HepG2 (cell line): ENCODE data around the gene AGXT. TPM values are rescaled to one million over a fixed set of nuclear protein-coding genes. Genes with fewer than 3 reads are reported as not detected.
A peak's percentile ranks its signal among the peaks of the same experiment; 100 is the strongest.

Experiments
- NFIC ChIP-seq: IDR thresholded peaks from 2 replicates; pipeline ENCODE4 v1.6.1; 2012; ENCODE audit warnings: mild to moderate bottlenecking, low read length, inconsistent platforms
- PHB2 ChIP-seq: fragments of 450-650 bp; IDR thresholded peaks from 2 replicates; pipeline ENCODE4 v1.6.1; 2018; ENCODE audit not compliant: partially characterized antibody
- PRMT3 ChIP-seq: sonication (generic); formaldehyde crosslinking; IDR thresholded peaks from 2 replicates; pipeline ENCODE4 v1.8.1; 2022; ENCODE audit warnings: low read depth, mild to moderate bottlenecking, moderate library complexity, missing genetic modification reagents, borderline replicate concordance
- SNAI1 ChIP-seq: sonication (generic); formaldehyde crosslinking; IDR thresholded peaks from 2 replicates; pipeline ENCODE4 v1.5.0; 2020; ENCODE audit warnings: mild to moderate bottlenecking, missing genetic modification reagents, borderline replicate concordance
- ZBED4 ChIP-seq: sonication (generic); formaldehyde crosslinking; IDR thresholded peaks from 2 replicates; pipeline ENCODE4 v1.4.0; 2020; ENCODE audit warnings: missing genetic modification reagents, borderline replicate concordance
- ZFP36 ChIP-seq: fragments of 150-350 bp; IDR thresholded peaks from 2 replicates; pipeline ENCODE4 v1.6.1; 2018; ENCODE audit warnings: borderline replicate concordance, low read length, low read depth; ENCODE audit not compliant: partially characterized antibody
- ZNF253 ChIP-seq: sonication (generic); formaldehyde crosslinking; IDR thresholded peaks from 2 replicates; pipeline ENCODE4 v1.8.0; 2022; ENCODE audit warnings: mild to moderate bottlenecking, missing genetic modification reagents, borderline replicate concordance
- ZNF331 ChIP-seq: sonication (generic); formaldehyde crosslinking; IDR thresholded peaks from 2 replicates; pipeline ENCODE4 v1.4.0; 2020; ENCODE audit warnings: missing genetic modification reagents
- ZNF782 ChIP-seq: sonication (generic); formaldehyde crosslinking; IDR thresholded peaks from 2 replicates; pipeline ENCODE4 v1.4.0; 2020; ENCODE audit warnings: missing genetic modification reagents, mild to moderate bottlenecking, borderline replicate concordance
- ZNF816 ChIP-seq: sonication (generic); formaldehyde crosslinking; IDR thresholded peaks from 2 replicates; pipeline ENCODE4 v1.8.0; 2022; ENCODE audit warnings: missing genetic modification reagents, mild to moderate bottlenecking, borderline replicate concordance
- polyA plus RNA-seq, 8 experiments: library from polyadenylated mRNA; depleted of rRNA in 3 of 8; stranded (reverse) in 7 of 8; unstranded in 1 of 8; fragments of >200 nt; fragmentation: Illumina TruSeq in 4 of 8; extraction: Trizol in 4 of 8; gene quantifications; 2 replicates each; pipeline versions ENCODE4 v1.2.1 to v1.2.3, GENCODE V29; 2011 to 2016; ENCODE audit warnings: low read depth in 4 of 8, missing spikeins in 1 of 8, mixed read lengths in 1 of 8; ENCODE audit not compliant: insufficient read depth in 1 of 8
- total RNA-seq, 5 experiments: library from RNA; depleted of rRNA; stranded (reverse); fragments of >200 nt; fragmentation: Illumina TruSeq; extraction: Trizol; gene quantifications; 2 replicates each; pipeline ENCODE4 v1.2.3, GENCODE V29; 2016; ENCODE audit warnings: low read depth in 1 of 5
- TF ChIP-seq, protein P1 (sequence below): sonication (generic); formaldehyde crosslinking; IDR thresholded peaks from 2 replicates; pipeline ENCODE4 v1.5.0; 2020; ENCODE audit warnings: mild to moderate bottlenecking, missing genetic modification reagents, borderline replicate concordance
- TF ChIP-seq, protein P2 (sequence below): sonication (generic); formaldehyde crosslinking; IDR thresholded peaks from 2 replicates; pipeline ENCODE4 v1.4.0; 2020; ENCODE audit warnings: mild to moderate bottlenecking, missing genetic modification reagents, borderline replicate concordance
- TF ChIP-seq, protein P3 (sequence below): sonication (generic); formaldehyde crosslinking; IDR thresholded peaks from 2 replicates; pipeline ENCODE4 v1.4.0; 2020; ENCODE audit warnings: mild to moderate bottlenecking, missing genetic modification reagents, borderline replicate concordance

The AGXT gene
- total and polyA plus RNA-seq, 2 of the 13 experiments (the other 11 are each of a cell fraction or from before 2014, with no cell fraction given) = 41.9 to 96.1 TPM

DNA sequence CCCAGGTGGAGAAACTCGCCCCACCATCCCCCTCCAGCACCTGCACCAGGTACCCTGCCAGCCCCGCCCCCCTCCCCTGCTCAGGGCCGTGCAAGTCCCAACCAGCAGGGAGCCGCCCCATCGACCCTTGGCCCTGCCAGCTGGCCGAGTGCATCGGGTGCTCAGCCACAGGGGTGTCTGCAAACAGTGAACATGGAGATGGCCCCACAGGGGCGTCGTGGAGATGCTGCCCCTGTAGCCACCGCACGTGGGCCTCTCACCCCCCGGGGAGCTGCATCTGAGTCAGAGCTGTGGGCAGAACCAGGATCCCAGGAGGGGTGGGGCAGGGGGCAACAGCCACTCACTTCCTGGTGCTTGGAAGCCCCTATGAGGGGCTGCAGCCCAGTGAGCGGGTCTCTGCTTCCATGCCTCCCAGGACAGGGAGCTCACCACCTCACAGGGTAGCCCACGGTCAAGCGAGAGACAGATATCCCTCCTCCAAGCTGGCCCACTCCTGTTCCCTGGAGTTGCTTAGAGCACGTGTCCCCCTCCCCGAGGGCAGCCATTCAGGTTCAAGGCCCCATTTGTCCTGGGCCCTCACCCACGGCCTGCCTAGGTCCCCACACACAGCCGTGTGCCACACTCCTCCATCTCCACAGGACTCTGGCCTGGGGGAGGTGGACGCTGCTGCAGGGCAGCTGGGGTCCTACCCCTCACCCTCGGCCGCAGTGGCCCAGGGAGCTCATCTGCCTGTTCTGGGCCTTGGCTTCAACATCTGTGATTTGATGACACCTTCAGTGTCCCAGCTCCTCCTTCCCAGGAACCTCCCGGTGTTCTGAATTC, 28.5 kb downstream of the AGXT start (continued):
- TF ChIP-seq, protein P1, sequence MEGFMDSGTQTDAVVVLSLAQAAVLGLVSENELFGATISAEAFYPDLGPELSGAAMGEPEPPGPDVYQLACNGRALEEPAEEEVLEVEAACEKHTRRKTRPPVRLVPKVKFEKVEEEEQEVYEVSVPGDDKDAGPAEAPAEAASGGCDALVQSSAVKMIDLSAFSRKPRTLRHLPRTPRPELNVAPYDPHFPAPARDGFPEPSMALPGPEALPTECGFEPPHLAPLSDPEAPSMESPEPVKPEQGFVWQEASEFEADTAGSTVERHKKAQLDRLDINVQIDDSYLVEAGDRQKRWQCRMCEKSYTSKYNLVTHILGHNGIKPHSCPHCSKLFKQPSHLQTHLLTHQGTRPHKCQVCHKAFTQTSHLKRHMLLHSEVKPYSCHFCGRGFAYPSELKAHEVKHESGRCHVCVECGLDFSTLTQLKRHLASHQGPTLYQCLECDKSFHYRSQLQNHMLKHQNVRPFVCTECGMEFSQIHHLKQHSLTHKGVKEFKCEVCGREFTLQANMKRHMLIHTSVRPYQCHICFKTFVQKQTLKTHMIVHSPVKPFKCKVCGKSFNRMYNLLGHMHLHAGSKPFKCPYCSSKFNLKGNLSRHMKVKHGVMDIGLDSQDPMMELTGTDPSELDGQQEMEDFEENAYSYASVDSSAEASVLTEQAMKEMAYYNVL = 0 out of 2 replicates have a peak, but pooled peaks have one; percentile 47
- TF ChIP-seq PHB2 (no peak), ZBED4 (CRISPR knock-in tag) (no peak), ZNF331 (CRISPR knock-in tag) (peak; percentile 25; the same call in 1 of the 2 replicates), NFIC (no peak), PRMT3 (CRISPR knock-in tag) (no peak), ZNF816 (CRISPR knock-in tag) (no peak), ZFP36 (no peak), ZNF253 (CRISPR knock-in tag) (no peak), ZNF782 (CRISPR knock-in tag) (no peak; the same call in 1 of the 2 replicates), SNAI1 (no peak)
- TF ChIP-seq, protein P2, sequence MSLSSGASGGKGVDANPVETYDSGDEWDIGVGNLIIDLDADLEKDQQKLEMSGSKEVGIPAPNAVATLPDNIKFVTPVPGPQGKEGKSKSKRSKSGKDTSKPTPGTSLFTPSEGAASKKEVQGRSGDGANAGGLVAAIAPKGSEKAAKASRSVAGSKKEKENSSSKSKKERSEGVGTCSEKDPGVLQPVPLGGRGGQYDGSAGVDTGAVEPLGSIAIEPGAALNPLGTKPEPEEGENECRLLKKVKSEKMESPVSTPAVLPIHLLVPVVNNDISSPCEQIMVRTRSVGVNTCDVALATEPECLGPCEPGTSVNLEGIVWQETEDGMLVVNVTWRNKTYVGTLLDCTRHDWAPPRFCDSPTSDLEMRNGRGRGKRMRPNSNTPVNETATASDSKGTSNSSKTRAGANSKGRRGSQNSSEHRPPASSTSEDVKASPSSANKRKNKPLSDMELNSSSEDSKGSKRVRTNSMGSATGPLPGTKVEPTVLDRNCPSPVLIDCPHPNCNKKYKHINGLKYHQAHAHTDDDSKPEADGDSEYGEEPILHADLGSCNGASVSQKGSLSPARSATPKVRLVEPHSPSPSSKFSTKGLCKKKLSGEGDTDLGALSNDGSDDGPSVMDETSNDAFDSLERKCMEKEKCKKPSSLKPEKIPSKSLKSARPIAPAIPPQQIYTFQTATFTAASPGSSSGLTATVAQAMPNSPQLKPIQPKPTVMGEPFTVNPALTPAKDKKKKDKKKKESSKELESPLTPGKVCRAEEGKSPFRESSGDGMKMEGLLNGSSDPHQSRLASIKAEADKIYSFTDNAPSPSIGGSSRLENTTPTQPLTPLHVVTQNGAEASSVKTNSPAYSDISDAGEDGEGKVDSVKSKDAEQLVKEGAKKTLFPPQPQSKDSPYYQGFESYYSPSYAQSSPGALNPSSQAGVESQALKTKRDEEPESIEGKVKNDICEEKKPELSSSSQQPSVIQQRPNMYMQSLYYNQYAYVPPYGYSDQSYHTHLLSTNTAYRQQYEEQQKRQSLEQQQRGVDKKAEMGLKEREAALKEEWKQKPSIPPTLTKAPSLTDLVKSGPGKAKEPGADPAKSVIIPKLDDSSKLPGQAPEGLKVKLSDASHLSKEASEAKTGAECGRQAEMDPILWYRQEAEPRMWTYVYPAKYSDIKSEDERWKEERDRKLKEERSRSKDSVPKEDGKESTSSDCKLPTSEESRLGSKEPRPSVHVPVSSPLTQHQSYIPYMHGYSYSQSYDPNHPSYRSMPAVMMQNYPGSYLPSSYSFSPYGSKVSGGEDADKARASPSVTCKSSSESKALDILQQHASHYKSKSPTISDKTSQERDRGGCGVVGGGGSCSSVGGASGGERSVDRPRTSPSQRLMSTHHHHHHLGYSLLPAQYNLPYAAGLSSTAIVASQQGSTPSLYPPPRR (CRISPR knock-in tag) = no peak
- TF ChIP-seq, protein P3, sequence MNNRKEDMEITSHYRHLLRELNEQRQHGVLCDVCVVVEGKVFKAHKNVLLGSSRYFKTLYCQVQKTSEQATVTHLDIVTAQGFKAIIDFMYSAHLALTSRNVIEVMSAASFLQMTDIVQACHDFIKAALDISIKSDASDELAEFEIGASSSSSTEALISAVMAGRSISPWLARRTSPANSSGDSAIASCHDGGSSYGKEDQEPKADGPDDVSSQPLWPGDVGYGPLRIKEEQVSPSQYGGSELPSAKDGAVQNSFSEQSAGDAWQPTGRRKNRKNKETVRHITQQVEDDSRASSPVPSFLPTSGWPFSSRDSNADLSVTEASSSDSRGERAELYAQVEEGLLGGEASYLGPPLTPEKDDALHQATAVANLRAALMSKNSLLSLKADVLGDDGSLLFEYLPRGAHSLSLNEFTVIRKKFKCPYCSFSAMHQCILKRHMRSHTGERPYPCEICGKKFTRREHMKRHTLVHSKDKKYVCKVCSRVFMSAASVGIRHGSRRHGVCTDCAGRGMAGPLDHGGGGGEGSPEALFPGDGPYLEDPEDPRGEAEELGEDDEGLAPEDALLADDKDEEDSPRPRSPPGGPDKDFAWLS = no peak; the same call in 1 of the 2 replicates
